Tibial nerve (tissue), 4 donors: ENCODE results near the gene HERC4. TPM values are rescaled to one million over a fixed set of nuclear protein-coding genes. Genes with fewer than 3 reads are reported as not detected.

ENCODE experiments used
- DNase-seq, 2 donors: peaks; one replicate each; pipeline ENCODE4 v3.0.0-alpha.2; 2019; ENCODE audit warnings: low spot score in 2 of 2
- H3K27ac ChIP-seq, 4 donors: fragments of 200-600 bp; sonication (generic) in 3 of 4; one replicate each; pipeline ENCODE4 v1.5.1; 2017 to 2019; ENCODE audit warnings: mild to moderate bottlenecking in 1 of 4
- H3K27me3 ChIP-seq, 2 donors: fragments of 200-600 bp; sonication (generic) in 1 of 2; one replicate each; pipeline versions ENCODE4 v1.5.1 to v1.6.0; 2017 to 2019
- H3K36me3 ChIP-seq, 3 donors: fragments of 200-600 bp; sonication (generic); one replicate each; pipeline ENCODE4 v1.5.1; 2018 to 2019
- H3K4me1 ChIP-seq, 4 donors: fragments of 200-600 bp; sonication (generic) in 3 of 4; one replicate each; pipeline ENCODE4 v1.5.1; 2017 to 2019
- H3K4me3 ChIP-seq, 4 donors: fragments of 200-600 bp; sonication (generic) in 3 of 4; one replicate each; pipeline ENCODE4 v1.5.1; 2017 to 2019; ENCODE audit warnings: mild to moderate bottlenecking in 1 of 4, moderate library complexity in 1 of 4
- H3K9me3 ChIP-seq, 4 donors: fragments of 200-600 bp; sonication (generic) in 3 of 4; one replicate each; pipeline ENCODE4 v1.5.1; 2017 to 2019
- CTCF ChIP-seq, 5 experiments: fragments of 200-600 bp in 3 of 5; fragments of 450-650 bp in 2 of 5; sonication (generic) in 3 of 5; IDR thresholded peaks; one replicate each; pipeline ENCODE4 v1.5.1; 2016 to 2019; ENCODE audit warnings: antibody characterized with exemption in 5 of 5, mild to moderate bottlenecking in 3 of 5, moderate library complexity in 2 of 5
- EP300 ChIP-seq, 2 donors: sonication (generic); formaldehyde crosslinking; IDR thresholded peaks; one replicate each; pipeline ENCODE4 v1.6.1; 2017; ENCODE audit warnings: antibody characterized with exemption in 2 of 2, mild to moderate bottlenecking in 1 of 2
- POLR2A ChIP-seq, 2 donors: fragments of 450-650 bp; IDR thresholded peaks; one replicate each; pipeline ENCODE4 v1.6.1; 2017; ENCODE audit warnings: antibody characterized with exemption in 2 of 2, mild to moderate bottlenecking in 2 of 2, moderate library complexity in 2 of 2
- WGBS, 2 donors: methylation state at CpG; one replicate each; pipeline ENCODE4 v1.1.5; 2018; 5-methylcytosine and 5-hydroxymethylcytosine counted together
- total RNA-seq, 4 donors: library from RNA; depleted of rRNA; stranded (reverse); fragments of >200 nt; gene quantifications; one replicate each; pipeline ENCODE4 v1.1.0, GENCODE V29; 2016

The HERC4 gene
- total RNA-seq, 4 donors from 2014 or later: 38.1 to 57.0 (median 54.1) TPM

DNA sequence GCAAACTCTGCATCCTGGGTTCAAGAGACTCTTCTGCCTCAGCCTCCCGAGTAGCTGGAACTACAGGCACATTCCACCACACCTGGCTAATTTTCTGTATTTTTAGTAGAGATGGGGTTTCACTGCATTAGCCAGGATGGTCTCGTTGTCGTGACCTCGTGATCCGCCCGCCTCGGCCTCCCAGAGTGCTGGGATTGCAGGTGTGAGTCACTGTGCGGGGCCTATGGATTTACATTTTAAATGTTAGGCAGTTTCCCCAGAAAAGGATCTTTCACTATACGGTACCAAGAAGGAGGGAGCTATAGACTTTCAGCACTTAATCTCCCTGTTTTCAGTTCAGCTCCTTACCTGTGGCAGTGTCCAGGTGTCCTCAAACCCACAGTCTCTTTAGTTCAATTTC is 139.9 kb downstream of the HERC4 start:
- WGBS, 2 donors: 96 to 99% methylated on average over 9 of the region's 9 CpGs
- no peaks in the 10 kb centered on the region for H3K27me3 ChIP-seq
- DNase-seq: no peak
- H3K9me3 ChIP-seq: no peaks in the 10 kb centered on the region
- TF ChIP-seq EP300 (IDR thresholded peaks at IDR 0.05): no peak
- TF ChIP-seq CTCF (IDR thresholded peaks at IDR 0.05): no peak
- H3K36me3 ChIP-seq: peaks cover 0 to 74% (median 13%) of the 10 kb centered on the region in 3 donors
- H3K4me1 ChIP-seq: no peaks in the 10 kb centered on the region
- no peak overlapping the region for H3K4me3 ChIP-seq
- no peak overlapping the region for H3K27ac ChIP-seq

GRCh38 chr10:67934336-67934735 is 140.7 kb downstream of the HERC4 start:
- Histone ChIP-seq H3K27me3 (no peaks in the 10 kb centered on the region), H3K9me3 (no peaks in the 10 kb centered on the region), H3K27ac (no peak overlapping the region), H3K4me3 (no peak overlapping the region), H3K36me3 (peaks cover 0 to 74% (median 13%) of the 10 kb centered on the region in 3 donors), H3K4me1 (no peaks in the 10 kb centered on the region)
- TF ChIP-seq POLR2A (IDR thresholded peaks at IDR 0.05): no peak
- TF ChIP-seq EP300 (IDR thresholded peaks at IDR 0.05): no peak
- WGBS, 2 donors: 59 to 60% methylated on average over 1 of the region's 1 CpG
- no peak for DNase-seq

- Histone ChIP-seq H3K27ac (no peak overlapping the region), H3K4me3 (no peak overlapping the region), H3K27me3 (no peaks in the 10 kb centered on the region), H3K36me3 (peaks cover 0 to 74% (median 7%) of the 10 kb centered on the region in 3 donors), H3K9me3 (no peaks in the 10 kb centered on the region), H3K4me1 (no peaks in the 10 kb centered on the region)
- TF ChIP-seq EP300 (IDR thresholded peaks at IDR 0.05) (no peak), CTCF (IDR thresholded peaks at IDR 0.05) (no peak)
- WGBS, 2 donors: 74 to 81% methylated on average over 2 of the region's 2 CpGs
- no peak for DNase-seq
These were observed 141.9 kb downstream of the HERC4 start for GRCh38 chr10:67933199-67933598.

GRCh38 chr10:67926951-67927350 is 148.1 kb downstream of the HERC4 start:
- H3K27ac ChIP-seq: no peak overlapping the region
- H3K9me3 ChIP-seq: no peaks in the 10 kb centered on the region
- no peak overlapping the region for H3K4me3 ChIP-seq
- TF ChIP-seq EP300 (IDR thresholded peaks at IDR 0.05) (no peak), CTCF (IDR thresholded peaks at IDR 0.05) (no peak), POLR2A (IDR thresholded peaks at IDR 0.05) (no peak)
- peaks cover 0 to 67% (median 3%) of the 10 kb centered on the region in 3 donors for H3K36me3 ChIP-seq
- 84 to 95% methylated on average over 1 of the region's 1 CpG for whole genome bisulfite sequencing, 2 donors
- no peak for DNase-seq
- H3K4me1 ChIP-seq: no peaks in the 10 kb centered on the region
- no peaks in the 10 kb centered on the region for H3K27me3 ChIP-seq

- Histone ChIP-seq H3K9me3 (no peaks in the 10 kb centered on the region), H3K27ac (no peak overlapping the region), H3K27me3 (no peaks in the 10 kb centered on the region), H3K4me3 (no peak overlapping the region), H3K4me1 (no peaks in the 10 kb centered on the region), H3K36me3 (peaks cover 0 to 53% (median 0%) of the 10 kb centered on the region in 3 donors)
- no peak for TF ChIP-seq EP300 (IDR thresholded peaks at IDR 0.05)
- TF ChIP-seq CTCF (IDR thresholded peaks at IDR 0.05): no peak
- no peak for TF ChIP-seq POLR2A (IDR thresholded peaks at IDR 0.05)
- DNase-seq: no peak
- 63% methylated on average over 1 of the region's 1 CpG for WGBS, 2 donors
These were observed 149.6 kb downstream of the HERC4 start for GRCh38 chr10:67925449-67926005.

GRCh38 chr10:67924136-67924535 is 150.9 kb downstream of the HERC4 start:
- TF ChIP-seq CTCF (IDR thresholded peaks at IDR 0.05): no peak
- no peak for TF ChIP-seq EP300 (IDR thresholded peaks at IDR 0.05)
- TF ChIP-seq POLR2A (IDR thresholded peaks at IDR 0.05): no peak

More at GRCh38 chr10:67924136-67924535, 150.9 kb downstream of the HERC4 start:
- no peak for DNase-seq
- peaks cover 0 to 49% (median 0%) of the 10 kb centered on the region in 3 donors for H3K36me3 ChIP-seq
- H3K4me3 ChIP-seq: no peak overlapping the region
- H3K27ac ChIP-seq: no peak overlapping the region
- WGBS, 2 donors: 89 to 91% methylated on average over 3 of the region's 3 CpGs
- no peaks in the 10 kb centered on the region for H3K27me3 ChIP-seq
- no peaks in the 10 kb centered on the region for H3K9me3 ChIP-seq
- H3K4me1 ChIP-seq: no peaks in the 10 kb centered on the region
